Upper lobe of right lung (tissue), 1 donor: ENCODE measurements around the gene CRYGB. TPM values are rescaled to one million over a fixed set of nuclear protein-coding genes. Genes with fewer than 3 reads are reported as not detected.

Experiments
- ATAC-seq: fragments of 200-7000 bp; cut with Tn5 transposase; one replicate; pipeline ENCODE4 v1.9.1; 2020; ENCODE audit warnings: mild to moderate bottlenecking, moderate library complexity
- DNase-seq: peaks from one replicate; pipeline ENCODE4 v3.0.0-alpha.2; 2020
- H3K27ac ChIP-seq: fragments of 200-600 bp; one replicate; pipeline ENCODE4 v1.8.0; 2022
- H3K27me3 ChIP-seq: fragments of 200-600 bp; one replicate; pipeline ENCODE4 v1.8.0; 2022; ENCODE audit warnings: mild to moderate bottlenecking
- H3K36me3 ChIP-seq: fragments of 200-600 bp; one replicate; pipeline ENCODE4 v1.8.0; 2022
- H3K4me1 ChIP-seq: fragments of 200-600 bp; one replicate; pipeline ENCODE4 v1.8.0; 2022
- H3K4me3 ChIP-seq: fragments of 200-600 bp; one replicate; pipeline ENCODE4 v1.8.0; 2022; ENCODE audit warnings: mild to moderate bottlenecking
- H3K9me3 ChIP-seq: fragments of 200-600 bp; one replicate; pipeline ENCODE4 v1.8.0; 2022
- intact Hi-C: fragments of 100-400 bp; cut with DNase I; formaldehyde crosslinking; loops from one replicate; pipeline ENCODE4 v1.11.0; 2022
- total RNA-seq: library from RNA; stranded (reverse); fragmentation: NEBNext Ultra II Directional; extraction: Animal tissue kit (Norgen Biotek cat#: 25700); gene quantifications from one replicate; pipeline ENCODE4 v1.2.1, GENCODE V29; 2021
- TF ChIP-seq, protein P1 (sequence below): fragments of 200-600 bp; IDR thresholded peaks from one replicate; pipeline ENCODE4 v1.8.0; 2022; ENCODE audit warnings: antibody characterized with exemption
- donor health status: DM: no; HTN: yes; CAD: no; lungs with severe emphysema.

CRYGB gene
- total RNA-seq, 1 donor from 2014 or later, result not detected

DNA sequence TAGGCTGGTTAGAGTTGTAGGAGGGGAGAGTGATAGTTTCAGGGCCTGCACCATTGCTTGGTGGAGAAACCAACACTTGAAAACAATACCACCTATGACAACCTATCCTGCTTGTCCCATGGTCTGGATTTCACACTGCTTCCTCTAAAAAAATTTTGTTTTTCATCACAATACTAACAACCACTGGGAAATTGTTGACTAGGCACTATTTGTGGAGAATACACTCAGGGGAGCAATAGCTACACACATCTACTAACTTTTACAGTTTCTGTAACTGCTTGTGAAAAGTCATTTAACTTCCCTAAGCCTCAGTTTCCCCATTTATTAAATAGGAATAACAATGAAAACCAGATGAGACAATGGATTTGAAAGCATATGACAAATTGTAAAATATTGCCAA lies 4.1 kb upstream of the CRYGB start:
- H3K9me3 ChIP-seq, result no peaks in the 10 kb centered on the region
- ATAC-seq, result no peak
- intact Hi-C loops, result no loop called here
- no peak for DNase-seq
- no peak overlapping the region for H3K4me3 ChIP-seq
- no peaks in the 10 kb centered on the region for H3K36me3 ChIP-seq
- H3K4me1 ChIP-seq, result no peaks in the 10 kb centered on the region
- TF ChIP-seq, protein P1, sequence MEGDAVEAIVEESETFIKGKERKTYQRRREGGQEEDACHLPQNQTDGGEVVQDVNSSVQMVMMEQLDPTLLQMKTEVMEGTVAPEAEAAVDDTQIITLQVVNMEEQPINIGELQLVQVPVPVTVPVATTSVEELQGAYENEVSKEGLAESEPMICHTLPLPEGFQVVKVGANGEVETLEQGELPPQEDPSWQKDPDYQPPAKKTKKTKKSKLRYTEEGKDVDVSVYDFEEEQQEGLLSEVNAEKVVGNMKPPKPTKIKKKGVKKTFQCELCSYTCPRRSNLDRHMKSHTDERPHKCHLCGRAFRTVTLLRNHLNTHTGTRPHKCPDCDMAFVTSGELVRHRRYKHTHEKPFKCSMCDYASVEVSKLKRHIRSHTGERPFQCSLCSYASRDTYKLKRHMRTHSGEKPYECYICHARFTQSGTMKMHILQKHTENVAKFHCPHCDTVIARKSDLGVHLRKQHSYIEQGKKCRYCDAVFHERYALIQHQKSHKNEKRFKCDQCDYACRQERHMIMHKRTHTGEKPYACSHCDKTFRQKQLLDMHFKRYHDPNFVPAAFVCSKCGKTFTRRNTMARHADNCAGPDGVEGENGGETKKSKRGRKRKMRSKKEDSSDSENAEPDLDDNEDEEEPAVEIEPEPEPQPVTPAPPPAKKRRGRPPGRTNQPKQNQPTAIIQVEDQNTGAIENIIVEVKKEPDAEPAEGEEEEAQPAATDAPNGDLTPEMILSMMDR, result no peak
- H3K27ac ChIP-seq, result no peak overlapping the region
- no peaks in the 10 kb centered on the region for H3K27me3 ChIP-seq

DNA sequence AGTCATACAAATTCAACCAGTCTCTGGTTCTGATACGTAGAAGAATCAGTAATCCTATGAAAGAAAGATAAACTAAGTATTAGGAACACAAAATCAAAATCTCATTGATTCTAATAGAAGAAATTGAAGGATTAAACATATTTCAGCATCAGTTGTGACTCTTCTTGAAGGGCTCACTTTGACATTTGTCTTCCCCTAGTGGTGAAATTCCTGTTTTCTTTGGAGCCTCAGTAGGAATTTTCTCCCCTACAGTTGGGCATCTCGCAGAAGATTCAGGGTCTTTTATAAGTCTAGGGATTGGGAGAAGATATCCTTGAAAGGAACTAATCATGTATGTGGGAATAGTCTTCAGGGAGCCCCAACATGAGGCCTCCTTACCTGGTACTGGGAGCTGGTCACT lies 2.8 kb upstream of the CRYGB start:
- no peak overlapping the region for H3K27ac ChIP-seq
- H3K9me3 ChIP-seq, result no peaks in the 10 kb centered on the region
- no peak overlapping the region for H3K4me3 ChIP-seq
- H3K4me1 ChIP-seq, result no peaks in the 10 kb centered on the region
- DNase-seq, result no peak
- no peaks in the 10 kb centered on the region for H3K27me3 ChIP-seq
- no peak for ATAC-seq
- TF ChIP-seq, protein P1, result no peak
- intact Hi-C loops, result no loop called here
- no peaks in the 10 kb centered on the region for H3K36me3 ChIP-seq

DNA sequence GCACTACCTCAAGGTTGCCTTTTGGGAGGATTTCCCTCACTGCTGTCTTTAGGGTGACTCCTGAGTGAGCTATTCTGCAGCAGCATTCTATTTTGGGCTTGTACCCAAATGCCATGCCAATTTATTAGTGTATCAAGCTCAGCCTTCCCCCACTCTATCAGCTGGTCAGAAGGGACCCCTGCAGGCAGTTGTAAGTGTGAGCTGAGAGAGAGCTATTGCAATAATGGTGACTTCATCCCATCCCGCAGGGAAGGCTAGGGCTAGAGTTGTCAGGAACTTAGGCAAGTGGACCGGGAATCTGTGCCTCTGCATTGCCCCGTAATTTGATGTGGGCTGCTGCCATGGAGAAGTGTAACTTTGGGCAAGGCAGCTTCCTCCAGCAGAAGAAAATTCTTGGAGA lies 1.8 kb upstream of the CRYGB start:
- intact Hi-C loops, result no loop called here
- no peaks in the 10 kb centered on the region for H3K9me3 ChIP-seq
- H3K27me3 ChIP-seq, result no peaks in the 10 kb centered on the region
- no peaks in the 10 kb centered on the region for H3K4me1 ChIP-seq
- no peaks in the 10 kb centered on the region for H3K36me3 ChIP-seq
- no peak for DNase-seq
- TF ChIP-seq, protein P1, result no peak
- H3K27ac ChIP-seq, result no peak overlapping the region
- no peak overlapping the region for H3K4me3 ChIP-seq
- no peak for ATAC-seq

DNA sequence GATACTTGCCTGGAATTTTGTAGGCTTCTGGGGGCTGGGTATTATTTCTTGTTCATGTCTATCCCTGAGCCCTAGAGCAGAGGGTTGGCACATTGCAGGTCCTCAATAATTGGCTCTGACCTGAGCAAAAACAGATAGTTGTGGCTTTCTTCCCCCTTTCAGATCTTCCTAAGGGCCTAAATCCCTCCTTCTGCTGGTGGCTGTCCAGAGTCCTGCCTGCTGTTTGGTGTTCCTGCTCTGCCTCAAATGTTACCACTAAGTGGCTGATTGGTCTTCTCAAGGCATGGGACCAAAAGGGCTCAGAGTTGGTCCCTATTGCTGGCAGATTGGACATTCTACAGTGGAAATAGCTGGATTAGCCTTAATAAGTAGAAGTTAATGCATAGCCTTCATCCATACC lies 1.1 kb upstream of the CRYGB start:
- no peaks in the 10 kb centered on the region for H3K36me3 ChIP-seq
- no peak overlapping the region for H3K27ac ChIP-seq
- H3K27me3 ChIP-seq, result no peaks in the 10 kb centered on the region
- no peak for ATAC-seq
- intact Hi-C loops, result no loop called here
- TF ChIP-seq, protein P1, result no peak
- H3K4me3 ChIP-seq, result no peak overlapping the region
- no peaks in the 10 kb centered on the region for H3K4me1 ChIP-seq
- no peaks in the 10 kb centered on the region for H3K9me3 ChIP-seq
- no peak for DNase-seq

DNA sequence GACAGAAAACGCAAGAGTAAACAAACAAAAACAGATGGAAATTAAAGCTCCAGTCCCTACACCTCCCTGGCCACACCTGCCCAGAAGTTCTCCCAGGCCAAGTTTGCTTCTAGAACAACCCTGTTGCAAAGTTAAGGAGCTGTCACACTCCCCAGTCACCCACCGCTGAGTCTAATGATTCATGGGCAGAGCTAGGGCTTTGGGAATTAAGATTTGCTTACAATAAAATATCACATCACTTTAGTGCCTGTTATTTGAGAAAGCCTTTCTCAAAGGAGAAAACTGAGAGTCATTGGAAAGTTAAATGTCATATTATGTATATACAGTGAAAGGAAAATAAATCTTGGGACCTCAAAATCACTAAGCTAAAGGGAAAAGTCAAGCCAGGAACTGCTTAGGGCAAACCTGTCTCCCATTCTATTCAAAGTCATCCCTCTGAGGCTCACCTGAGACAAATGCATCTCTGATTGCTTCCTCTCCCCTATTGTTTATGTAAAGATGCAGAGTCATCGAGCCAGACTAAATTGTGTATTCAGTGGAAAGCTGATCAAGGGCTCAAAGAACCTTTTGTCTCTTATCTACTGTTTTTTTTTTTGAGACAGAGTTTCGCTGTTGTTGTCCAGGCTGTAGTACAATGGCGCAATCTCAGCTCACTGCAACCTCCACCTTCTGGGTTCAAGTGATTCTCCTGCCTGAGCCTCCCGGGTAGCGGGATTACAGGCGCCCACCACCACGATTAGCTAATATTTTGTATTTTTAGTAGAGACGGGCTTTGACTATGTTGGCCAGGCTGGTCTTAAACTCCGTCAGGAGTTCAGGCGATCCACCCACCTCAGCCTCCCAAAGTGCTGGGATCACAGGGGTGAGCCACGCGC lies 2.8 kb downstream of the CRYGB start:
- ATAC-seq, result no peak
- no peak overlapping the region for H3K4me3 ChIP-seq

More for the DNA sequence above, 2.8 kb downstream of the CRYGB start:
- H3K27me3 ChIP-seq, result no peaks in the 10 kb centered on the region
- no peak for DNase-seq
- intact Hi-C loops, result no loop called here
- no peaks in the 10 kb centered on the region for H3K36me3 ChIP-seq
- H3K27ac ChIP-seq, result no peak overlapping the region
- H3K9me3 ChIP-seq, result no peaks in the 10 kb centered on the region
- TF ChIP-seq, protein P1, result no peak
- H3K4me1 ChIP-seq, result no peaks in the 10 kb centered on the region
